OCI-LY1 (cell line): ENCODE measurements around the gene RPL7A.

ENCODE experiments used
- H2AFZ ChIP-seq: fragments of 200-600 bp; sonication (generic), shearing (Covaris generic); 2 replicates; pipeline ENCODE4 v1.6.0; 2014; ENCODE audit warnings: antibody characterized with exemption, mild to moderate bottlenecking, low read length
- H3F3A ChIP-seq: fragments of 200-600 bp; sonication (generic), shearing (Covaris generic); 2 replicates; pipeline ENCODE4 v1.6.0; 2014; ENCODE audit warnings: mild to moderate bottlenecking, antibody characterized with exemption, low read length, moderate library complexity; ENCODE audit not compliant: insufficient read depth
- H3K27ac ChIP-seq: fragments of 200-600 bp; sonication (generic); 2 replicates; pipeline ENCODE4 v1.5.1; 2014; ENCODE audit warnings: low read length, mixed run types, mild to moderate bottlenecking, low read depth; ENCODE audit not compliant: poor library complexity, severe bottlenecking
- H3K27me3 ChIP-seq: fragments of 200-600 bp; sonication (generic); 2 replicates; pipeline ENCODE4 v1.6.0; 2014; ENCODE audit warnings: antibody characterized with exemption, mild to moderate bottlenecking, low read length, moderate library complexity; ENCODE audit not compliant: insufficient read depth
- H3K36me3 ChIP-seq: fragments of 200-600 bp; sonication (generic); 2 replicates; pipeline ENCODE4 v1.6.1; 2014; ENCODE audit warnings: mild to moderate bottlenecking, antibody characterized with exemption, low read length, moderate library complexity, mixed read lengths; ENCODE audit not compliant: insufficient read depth
- H3K4me1 ChIP-seq: fragments of 200-600 bp; sonication (generic); 2 replicates; pipeline ENCODE4 v1.5.1; 2014; ENCODE audit warnings: mild to moderate bottlenecking, low read length, moderate library complexity; ENCODE audit not compliant: insufficient read depth, severe bottlenecking
- H3K4me2 ChIP-seq: fragments of 200-600 bp; sonication (generic), shearing (Covaris generic); 2 replicates; pipeline ENCODE4 v1.6.1; 2014; ENCODE audit warnings: low read length
- H3K4me3 ChIP-seq: fragments of 200-600 bp; sonication (generic); 2 replicates; pipeline ENCODE4 v1.5.1; 2014; ENCODE audit warnings: low read length, low read depth, mild to moderate bottlenecking, mixed read lengths; ENCODE audit not compliant: poor library complexity, severe bottlenecking
- H3K79me2 ChIP-seq: fragments of 200-600 bp; shearing (Covaris generic); 2 replicates; pipeline ENCODE4 v1.6.1; 2016; ENCODE audit warnings: mixed run types, low read length, mixed read lengths; ENCODE audit not compliant: insufficient read depth
- H3K9ac ChIP-seq: fragments of 200-600 bp; sonication (generic), shearing (Covaris generic); 2 replicates; pipeline ENCODE4 v1.6.1; 2014; ENCODE audit warnings: mild to moderate bottlenecking, low read length, mixed read lengths
- H3K9me2 ChIP-seq: fragments of 200-600 bp; sonication (generic), shearing (Covaris generic); 2 replicates; pipeline ENCODE4 v1.6.1; 2014; ENCODE audit warnings: low read depth, mild to moderate bottlenecking, low read length, mixed read lengths
- H3K9me3 ChIP-seq: fragments of 200-600 bp; shearing (Covaris generic); 2 replicates; pipeline ENCODE4 v1.6.1; 2014; ENCODE audit warnings: low read length, mixed read lengths
- H4K20me1 ChIP-seq: fragments of 200-600 bp; sonication (generic), shearing (Covaris generic); 2 replicates; pipeline ENCODE4 v1.6.0; 2016; ENCODE audit warnings: mild to moderate bottlenecking, low read length; ENCODE audit not compliant: insufficient read depth
- CTCF ChIP-seq: fragments of 200-600 bp; sonication (generic), shearing (Covaris generic); IDR thresholded peaks from 2 replicates; pipeline ENCODE4 v1.5.1; 2017; ENCODE audit warnings: mild to moderate bottlenecking, antibody characterized with exemption, low read length, moderate library complexity, mixed read lengths
- EZH2 ChIP-seq: fragments of 200-600 bp; sonication (generic), shearing (Covaris generic); IDR thresholded peaks from 2 replicates; pipeline ENCODE4 v1.8.0; 2017; ENCODE audit warnings: borderline replicate concordance, mixed run types, mild to moderate bottlenecking, antibody characterized with exemption, low read length, moderate library complexity, mixed read lengths

RPL7A gene

GRCh38 chr9:133359399-133360175 lies 11.6 kb downstream of the RPL7A start:
- Histone ChIP-seq H3K9me3 (no peaks in the 10 kb centered on the region), H3K9me2 (no peaks in the 10 kb centered on the region), H3K9ac (no peak overlapping the region), H3K4me2 (no peak overlapping the region), H3K27me3 (no peaks in the 10 kb centered on the region), H4K20me1 (no peaks in the 10 kb centered on the region), H3K4me3 (no peak overlapping the region), H3K79me2 (no peaks in the 10 kb centered on the region; the same call in 1 of the 2 replicates), H3K27ac (no peak overlapping the region), H3K4me1 (peaks cover 26% of the 10 kb centered on the region), H2AFZ (no peak overlapping the region), H3K36me3 (peaks cover 67% of the 10 kb centered on the region), H3F3A (peaks cover 4% of the 10 kb centered on the region; the same call in 1 of the 2 replicates)
- TF ChIP-seq EZH2 (no peak), CTCF (no peak)

GRCh38 chr9:133360400-133361393 lies 12.7 kb downstream of the RPL7A start:
- H3K27me3 ChIP-seq, result no peaks in the 10 kb centered on the region
- TF ChIP-seq EZH2, result no peak
- TF ChIP-seq CTCF, result no peak
- no peak overlapping the region for H3K27ac ChIP-seq
- H3F3A ChIP-seq, result peaks cover 2% of the 10 kb centered on the region; the same call in 1 of the 2 replicates
- H3K9me2 ChIP-seq, result no peaks in the 10 kb centered on the region
- H3K36me3 ChIP-seq, result peaks cover 78% of the 10 kb centered on the region
- H3K9me3 ChIP-seq, result no peaks in the 10 kb centered on the region
- H3K9ac ChIP-seq, result no peak overlapping the region
- no peak overlapping the region for H3K4me2 ChIP-seq
- H2AFZ ChIP-seq, result no peak overlapping the region
- H3K4me3 ChIP-seq, result no peak overlapping the region
- no peaks in the 10 kb centered on the region for H4K20me1 ChIP-seq
- H3K79me2 ChIP-seq, result no peaks in the 10 kb centered on the region; the same call in 1 of the 2 replicates
- H3K4me1 ChIP-seq, result peaks cover 15% of the 10 kb centered on the region

GRCh38 chr9:133361507-133362092 lies 13.6 kb downstream of the RPL7A start:
- H3K9me2 ChIP-seq, result no peaks in the 10 kb centered on the region
- no peak for TF ChIP-seq EZH2
- TF ChIP-seq CTCF, result no peak

More at GRCh38 chr9:133361507-133362092, 13.6 kb downstream of the RPL7A start:
- Histone ChIP-seq H3F3A (no peaks in the 10 kb centered on the region), H2AFZ (no peak overlapping the region), H3K27ac (no peak overlapping the region), H3K9ac (no peak overlapping the region), H3K4me1 (peaks cover 13% of the 10 kb centered on the region), H3K4me3 (no peak overlapping the region), H3K9me3 (no peaks in the 10 kb centered on the region), H4K20me1 (no peaks in the 10 kb centered on the region), H3K4me2 (no peak overlapping the region), H3K79me2 (no peaks in the 10 kb centered on the region; the same call in 1 of the 2 replicates), H3K27me3 (no peaks in the 10 kb centered on the region), H3K36me3 (peaks cover 87% of the 10 kb centered on the region)
